ENCODE results near the gene NFU1. TPM values are rescaled to one million over a fixed set of nuclear protein-coding genes. Genes with fewer than 3 reads are reported as not detected.
"Not testable (repeated sequence)": the region's sequence is repeated elsewhere in the genome, so short reads cannot be mapped to it uniquely, and the experiment has no call there.

The NFU1 gene
- total RNA-seq, 3 donors from 2014 or later, result 38.9 to 60.6 (median 47.2) TPM

DNA sequence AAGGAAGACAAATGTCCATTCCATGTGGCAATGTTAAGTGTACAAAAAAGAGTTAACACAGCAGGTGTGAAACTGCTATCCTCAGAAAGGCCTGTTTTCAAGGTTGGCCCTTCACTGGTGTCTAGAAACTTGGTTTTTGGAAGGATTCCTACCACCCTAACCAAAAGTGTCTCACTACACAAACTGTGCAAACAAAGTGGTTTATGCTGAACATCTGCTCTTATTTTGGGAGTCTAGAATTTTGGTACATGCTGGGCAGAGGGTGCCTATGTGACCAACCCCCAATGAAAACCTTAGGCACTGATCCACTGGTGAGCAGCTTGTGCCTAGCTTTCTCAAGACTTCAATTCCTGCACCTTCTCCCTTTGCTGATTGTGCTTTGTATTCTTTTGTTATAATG, 64.5 kb downstream of the NFU1 start:
- ATAC-seq (no peak), DNase-seq (no peak)
- TF ChIP-seq, protein P1, sequence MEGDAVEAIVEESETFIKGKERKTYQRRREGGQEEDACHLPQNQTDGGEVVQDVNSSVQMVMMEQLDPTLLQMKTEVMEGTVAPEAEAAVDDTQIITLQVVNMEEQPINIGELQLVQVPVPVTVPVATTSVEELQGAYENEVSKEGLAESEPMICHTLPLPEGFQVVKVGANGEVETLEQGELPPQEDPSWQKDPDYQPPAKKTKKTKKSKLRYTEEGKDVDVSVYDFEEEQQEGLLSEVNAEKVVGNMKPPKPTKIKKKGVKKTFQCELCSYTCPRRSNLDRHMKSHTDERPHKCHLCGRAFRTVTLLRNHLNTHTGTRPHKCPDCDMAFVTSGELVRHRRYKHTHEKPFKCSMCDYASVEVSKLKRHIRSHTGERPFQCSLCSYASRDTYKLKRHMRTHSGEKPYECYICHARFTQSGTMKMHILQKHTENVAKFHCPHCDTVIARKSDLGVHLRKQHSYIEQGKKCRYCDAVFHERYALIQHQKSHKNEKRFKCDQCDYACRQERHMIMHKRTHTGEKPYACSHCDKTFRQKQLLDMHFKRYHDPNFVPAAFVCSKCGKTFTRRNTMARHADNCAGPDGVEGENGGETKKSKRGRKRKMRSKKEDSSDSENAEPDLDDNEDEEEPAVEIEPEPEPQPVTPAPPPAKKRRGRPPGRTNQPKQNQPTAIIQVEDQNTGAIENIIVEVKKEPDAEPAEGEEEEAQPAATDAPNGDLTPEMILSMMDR (IDR thresholded peaks at IDR 0.05), result no peak
- Histone ChIP-seq H3K9me3 (no peaks in the 10 kb centered on the region), H3K4me3 (no peak overlapping the region), H3K4me1 (ENCODE audit: low read depth) (peaks cover 6% of the 10 kb centered on the region), H3K36me3 (ENCODE audit: low read depth) (peaks cover 6% of the 10 kb centered on the region)
- intact Hi-C loops (cut with DNase I, micrococcal nuclease), result no loop called here

DNA sequence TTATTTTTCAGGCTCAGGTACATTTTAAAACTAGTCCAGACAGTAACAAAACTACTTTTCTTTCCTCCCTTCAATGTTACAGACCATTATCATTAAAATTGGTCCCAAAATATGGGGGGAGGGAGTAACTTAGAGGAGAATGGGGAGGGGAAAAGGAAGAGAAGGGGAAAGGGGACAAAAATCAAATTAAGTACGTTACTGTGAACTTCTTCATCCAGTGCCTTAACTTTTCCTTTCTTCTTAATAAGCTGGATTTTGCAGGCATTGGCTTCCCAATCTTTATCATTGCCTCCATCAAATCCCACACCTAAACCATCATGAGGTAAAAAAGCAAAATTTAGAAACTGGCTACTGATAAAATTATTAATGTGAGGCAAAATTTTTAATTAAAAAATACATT, 67.4 kb downstream of the NFU1 start:
- DNase-seq (no peak), ATAC-seq (no peak)
- Histone ChIP-seq H3K36me3 (ENCODE audit: low read depth) (peaks cover 6% of the 10 kb centered on the region), H3K4me3 (no peak overlapping the region), H3K4me1 (ENCODE audit: low read depth) (no peaks in the 10 kb centered on the region), H3K9me3 (no peaks in the 10 kb centered on the region)
- intact Hi-C loops (cut with DNase I, micrococcal nuclease), result no loop called here
- TF ChIP-seq, protein P1 (IDR thresholded peaks at IDR 0.05), result no peak

DNA sequence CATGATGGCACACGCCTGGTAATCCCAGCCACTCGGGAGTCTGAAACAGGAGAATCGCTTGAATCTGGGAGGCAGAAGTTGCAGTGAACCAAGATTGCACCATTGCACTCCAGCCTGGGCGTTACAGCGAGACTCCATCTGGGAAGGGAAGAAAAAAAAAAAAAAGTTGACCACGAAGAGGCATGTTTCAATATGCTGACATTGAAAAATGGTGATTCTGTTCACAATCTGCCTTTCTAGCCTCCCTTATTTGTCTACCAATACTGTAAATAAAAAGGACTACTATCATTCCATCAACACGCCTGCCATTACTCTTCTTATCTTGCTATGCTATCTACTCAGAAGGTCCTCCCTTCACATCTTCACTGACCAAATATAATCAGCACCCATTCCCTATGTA, 68.6 kb downstream of the NFU1 start:
- intact Hi-C loops (cut with DNase I, micrococcal nuclease), result no loop called here
- no peak for ATAC-seq
- H3K4me3 ChIP-seq, result no peak overlapping the region
- H3K36me3 ChIP-seq (ENCODE audit: low read depth), result peaks cover 6% of the 10 kb centered on the region
- no peaks in the 10 kb centered on the region for H3K4me1 ChIP-seq (ENCODE audit: low read depth)
- DNase-seq, result no peak
- TF ChIP-seq, protein P1 (IDR thresholded peaks at IDR 0.05), result no peak
- H3K9me3 ChIP-seq, result no peaks in the 10 kb centered on the region

DNA sequence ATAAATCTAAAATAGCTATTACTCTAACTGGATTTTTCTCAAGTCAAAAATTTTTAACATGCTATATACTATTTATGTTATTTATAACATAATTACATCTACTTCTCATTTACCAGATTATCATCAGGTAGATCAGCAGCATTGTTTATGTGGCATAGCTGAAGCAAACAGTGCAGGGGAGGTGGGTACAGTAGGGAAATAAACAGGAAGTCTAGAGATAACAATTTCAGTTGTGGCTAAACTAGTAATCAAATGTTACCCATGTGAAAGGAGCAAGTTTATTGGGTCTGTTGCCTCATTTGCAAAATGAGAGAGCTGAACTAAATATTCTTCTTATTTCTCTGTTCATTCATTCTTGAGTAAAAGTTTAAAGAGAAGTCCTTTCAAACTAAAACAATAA, 77.9 kb downstream of the NFU1 start:
- no peak for ATAC-seq
- intact Hi-C loops (cut with DNase I, micrococcal nuclease), result no loop called here
- no peak for DNase-seq
- TF ChIP-seq, protein P1 (IDR thresholded peaks at IDR 0.05), result no peak
- no peak overlapping the region for H3K4me3 ChIP-seq
- H3K4me1 ChIP-seq (ENCODE audit: low read depth), result no peaks in the 10 kb centered on the region
- H3K9me3 ChIP-seq, result no peaks in the 10 kb centered on the region
- H3K36me3 ChIP-seq (ENCODE audit: low read depth), result peaks cover 41% of the 10 kb centered on the region

DNA sequence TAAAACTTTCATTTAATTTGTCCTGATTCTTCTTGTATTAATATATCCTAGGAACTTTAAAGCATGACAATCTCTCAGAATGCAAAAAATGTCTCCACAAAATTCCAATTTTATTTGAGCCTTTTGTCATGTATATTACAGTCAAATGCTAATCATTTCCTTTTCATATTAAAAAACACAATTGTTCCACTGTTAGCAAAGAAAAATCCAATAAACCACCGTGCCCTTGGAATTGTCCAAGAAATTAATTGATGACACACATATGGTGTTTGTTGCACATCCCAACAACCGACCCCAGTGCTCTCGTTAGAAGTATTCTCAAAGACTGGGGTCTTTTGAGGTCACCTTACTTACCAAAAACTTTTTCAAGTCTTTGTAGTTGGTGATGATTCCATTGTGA, 78.3 kb downstream of the NFU1 start:
- DNase-seq (no peak), ATAC-seq (no peak)
- peaks cover 41% of the 10 kb centered on the region for H3K36me3 ChIP-seq (ENCODE audit: low read depth)
- intact Hi-C loops (cut with DNase I, micrococcal nuclease), result no loop called here
- H3K4me3 ChIP-seq, result no peak overlapping the region
- TF ChIP-seq, protein P1 (IDR thresholded peaks at IDR 0.05), result no peak
- H3K9me3 ChIP-seq, result no peaks in the 10 kb centered on the region
- H3K4me1 ChIP-seq (ENCODE audit: low read depth), result no peaks in the 10 kb centered on the region

DNA sequence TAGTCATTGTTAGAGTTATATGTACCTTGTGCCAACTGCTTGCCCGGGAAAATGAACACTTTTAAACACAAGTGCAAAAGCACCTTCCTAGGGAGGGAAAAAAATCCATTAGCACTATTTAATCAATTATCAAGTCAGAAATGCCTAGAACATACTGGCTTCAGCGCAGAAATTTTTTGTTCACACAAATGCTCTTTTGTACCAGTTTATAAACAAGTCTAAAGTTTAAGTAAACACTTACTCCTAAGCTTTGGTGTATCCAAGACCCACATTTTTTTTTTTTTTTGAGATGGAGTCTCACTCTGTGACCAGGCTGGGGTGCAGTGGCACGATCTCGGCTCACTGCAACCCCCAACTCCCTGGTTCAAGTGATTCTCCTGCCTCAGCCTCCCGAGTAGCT, 80.8 kb downstream of the NFU1 start:
- H3K36me3 ChIP-seq (ENCODE audit: low read depth), result peaks cover 29% of the 10 kb centered on the region
- DNase-seq (no peak), ATAC-seq (no peak)
- intact Hi-C loops (cut with DNase I, micrococcal nuclease), result no loop called here
- H3K4me3 ChIP-seq, result no peak overlapping the region
- TF ChIP-seq, protein P1 (IDR thresholded peaks at IDR 0.05), result no peak
- no peaks in the 10 kb centered on the region for H3K4me1 ChIP-seq (ENCODE audit: low read depth)
- no peaks in the 10 kb centered on the region for H3K9me3 ChIP-seq

DNA sequence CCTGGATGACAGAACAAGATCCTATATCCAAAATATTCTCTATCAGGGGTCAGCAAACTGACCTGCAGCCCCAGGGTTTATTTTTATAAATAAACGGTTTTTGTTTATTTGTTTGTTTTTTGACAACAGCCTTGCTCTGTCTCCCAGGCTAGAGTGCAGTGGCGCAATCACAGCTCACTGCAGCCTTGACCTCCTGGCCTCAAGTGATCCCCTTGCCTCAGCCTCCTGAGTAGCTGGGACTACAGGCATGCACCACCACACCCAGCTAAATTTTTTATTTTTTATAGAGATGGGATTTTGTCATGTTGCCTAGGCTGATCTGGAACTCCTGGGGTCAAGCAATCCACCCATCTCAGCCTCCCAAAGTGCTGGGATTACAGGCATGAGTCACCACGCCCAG, 82.3 kb downstream of the NFU1 start:
- H3K4me1 ChIP-seq (ENCODE audit: low read depth); H3K9me3 ChIP-seq; ATAC-seq; DNase-seq; intact Hi-C loops (cut with DNase I, micrococcal nuclease); H3K4me3 ChIP-seq: not testable (repeated sequence)
- peaks cover 24% of the 10 kb centered on the region for H3K36me3 ChIP-seq (ENCODE audit: low read depth)

Data from mucosa of descending colon (tissue), 3 donors.